ENCODE data around the gene NFKBIZ.

Gene NFKBIZ

GRCh38 chr3:101890716-101891115 is 41.4 kb downstream of the NFKBIZ start:
- no peak for TF ChIP-seq CTCF (IDR thresholded peaks at IDR 0.05; ENCODE audit: borderline replicate concordance, insufficient read depth, low read depth, low read length)
- no peak overlapping the region for H3K4me3 ChIP-seq (ENCODE audit: low read depth, low read length)

- no peak for TF ChIP-seq CTCF (IDR thresholded peaks at IDR 0.05; ENCODE audit: borderline replicate concordance, insufficient read depth, low read depth, low read length)
These were observed 43.3 kb downstream of the NFKBIZ start for GRCh38 chr3:101892648-101893047.

GRCh38 chr3:101896083-101896757 is 46.9 kb downstream of the NFKBIZ start:
- no peak for TF ChIP-seq CTCF (IDR thresholded peaks at IDR 0.05; ENCODE audit: borderline replicate concordance, insufficient read depth, low read depth, low read length)
- H3K4me3 ChIP-seq (ENCODE audit: low read depth, low read length) = no peak overlapping the region

More at GRCh38 chr3:101892648-101893047, 43.3 kb downstream of the NFKBIZ start:
- no peak overlapping the region for H3K4me3 ChIP-seq (ENCODE audit: low read depth, low read length)

GRCh38 chr3:101897013-101897412 is 47.7 kb downstream of the NFKBIZ start:
- H3K4me3 ChIP-seq (ENCODE audit: low read depth, low read length) = no peak overlapping the region
- no peak for TF ChIP-seq CTCF (IDR thresholded peaks at IDR 0.05; ENCODE audit: borderline replicate concordance, insufficient read depth, low read depth, low read length)

GRCh38 chr3:101898039-101898438 is 48.7 kb downstream of the NFKBIZ start:
- no peak for TF ChIP-seq CTCF (IDR thresholded peaks at IDR 0.05; ENCODE audit: borderline replicate concordance, insufficient read depth, low read depth, low read length)
- no peak overlapping the region for H3K4me3 ChIP-seq (ENCODE audit: low read depth, low read length)

GRCh38 chr3:101898752-101899169 is 49.4 kb downstream of the NFKBIZ start:
- H3K4me3 ChIP-seq (ENCODE audit: low read depth, low read length) = no peak overlapping the region
- TF ChIP-seq CTCF (IDR thresholded peaks at IDR 0.05; ENCODE audit: borderline replicate concordance, insufficient read depth, low read depth, low read length) = no peak

GRCh38 chr3:101900316-101900715 is 51.0 kb downstream of the NFKBIZ start:
- no peak for TF ChIP-seq CTCF (IDR thresholded peaks at IDR 0.05; ENCODE audit: borderline replicate concordance, insufficient read depth, low read depth, low read length)
- no peak overlapping the region for H3K4me3 ChIP-seq (ENCODE audit: low read depth, low read length)

Data from GM12875 (cell line).